ENCODE results near the gene KRT28. TPM values are rescaled to one million over a fixed set of nuclear protein-coding genes. Genes with fewer than 3 reads are reported as not detected.
A peak's percentile ranks its signal among the peaks of the same experiment; 100 is the strongest.

Gene KRT28
- total and polyA plus RNA-seq, 2 experiments from 2014 or later = not detected

DNA sequence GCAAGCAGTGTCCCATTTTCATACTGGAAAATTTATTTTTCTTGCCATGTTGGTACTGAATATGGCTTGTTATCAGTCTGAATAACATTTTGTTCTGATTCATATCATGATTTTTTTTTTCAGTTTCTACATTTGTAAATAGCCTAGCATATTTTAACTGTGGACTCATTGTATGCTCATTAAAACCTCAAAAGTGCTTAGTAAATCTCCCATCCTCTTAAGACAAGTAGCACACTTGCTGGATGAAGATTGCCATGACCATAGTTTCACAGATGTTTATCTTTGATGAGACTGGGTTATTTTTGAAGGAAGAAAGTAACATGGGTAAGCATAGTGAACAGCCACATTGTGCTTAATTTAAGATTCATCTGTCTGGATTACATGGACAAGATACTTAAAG, 21.8 kb upstream of the KRT28 start (continued):
- TF ChIP-seq, protein P1, sequence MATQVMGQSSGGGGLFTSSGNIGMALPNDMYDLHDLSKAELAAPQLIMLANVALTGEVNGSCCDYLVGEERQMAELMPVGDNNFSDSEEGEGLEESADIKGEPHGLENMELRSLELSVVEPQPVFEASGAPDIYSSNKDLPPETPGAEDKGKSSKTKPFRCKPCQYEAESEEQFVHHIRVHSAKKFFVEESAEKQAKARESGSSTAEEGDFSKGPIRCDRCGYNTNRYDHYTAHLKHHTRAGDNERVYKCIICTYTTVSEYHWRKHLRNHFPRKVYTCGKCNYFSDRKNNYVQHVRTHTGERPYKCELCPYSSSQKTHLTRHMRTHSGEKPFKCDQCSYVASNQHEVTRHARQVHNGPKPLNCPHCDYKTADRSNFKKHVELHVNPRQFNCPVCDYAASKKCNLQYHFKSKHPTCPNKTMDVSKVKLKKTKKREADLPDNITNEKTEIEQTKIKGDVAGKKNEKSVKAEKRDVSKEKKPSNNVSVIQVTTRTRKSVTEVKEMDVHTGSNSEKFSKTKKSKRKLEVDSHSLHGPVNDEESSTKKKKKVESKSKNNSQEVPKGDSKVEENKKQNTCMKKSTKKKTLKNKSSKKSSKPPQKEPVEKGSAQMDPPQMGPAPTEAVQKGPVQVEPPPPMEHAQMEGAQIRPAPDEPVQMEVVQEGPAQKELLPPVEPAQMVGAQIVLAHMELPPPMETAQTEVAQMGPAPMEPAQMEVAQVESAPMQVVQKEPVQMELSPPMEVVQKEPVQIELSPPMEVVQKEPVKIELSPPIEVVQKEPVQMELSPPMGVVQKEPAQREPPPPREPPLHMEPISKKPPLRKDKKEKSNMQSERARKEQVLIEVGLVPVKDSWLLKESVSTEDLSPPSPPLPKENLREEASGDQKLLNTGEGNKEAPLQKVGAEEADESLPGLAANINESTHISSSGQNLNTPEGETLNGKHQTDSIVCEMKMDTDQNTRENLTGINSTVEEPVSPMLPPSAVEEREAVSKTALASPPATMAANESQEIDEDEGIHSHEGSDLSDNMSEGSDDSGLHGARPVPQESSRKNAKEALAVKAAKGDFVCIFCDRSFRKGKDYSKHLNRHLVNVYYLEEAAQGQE (IDR thresholded peaks at IDR 0.05; ENCODE audit: unreplicated experiment) = no peak
- TF ChIP-seq CREB1 (CRISPR knock-in tag; IDR thresholded peaks at IDR 0.05; ENCODE audit: low read depth) (no peak), EZH2 (IDR thresholded peaks at IDR 0.05; ENCODE audit: low read depth, unreplicated experiment) (no peak), STAT1 (IDR thresholded peaks at IDR 0.05; ENCODE audit: unreplicated experiment) (no peak), ZNF114 (CRISPR knock-in tag; IDR thresholded peaks at IDR 0.05) (no peak), ZNF331 (CRISPR knock-in tag; IDR thresholded peaks at IDR 0.05; ENCODE audit: low read depth) (no peak), POLR2AphosphoS5 (IDR thresholded peaks at IDR 0.05; ENCODE audit: low read depth) (no peak), JUNB (IDR thresholded peaks at IDR 0.05; ENCODE audit: unreplicated experiment) (no peak)

DNA sequence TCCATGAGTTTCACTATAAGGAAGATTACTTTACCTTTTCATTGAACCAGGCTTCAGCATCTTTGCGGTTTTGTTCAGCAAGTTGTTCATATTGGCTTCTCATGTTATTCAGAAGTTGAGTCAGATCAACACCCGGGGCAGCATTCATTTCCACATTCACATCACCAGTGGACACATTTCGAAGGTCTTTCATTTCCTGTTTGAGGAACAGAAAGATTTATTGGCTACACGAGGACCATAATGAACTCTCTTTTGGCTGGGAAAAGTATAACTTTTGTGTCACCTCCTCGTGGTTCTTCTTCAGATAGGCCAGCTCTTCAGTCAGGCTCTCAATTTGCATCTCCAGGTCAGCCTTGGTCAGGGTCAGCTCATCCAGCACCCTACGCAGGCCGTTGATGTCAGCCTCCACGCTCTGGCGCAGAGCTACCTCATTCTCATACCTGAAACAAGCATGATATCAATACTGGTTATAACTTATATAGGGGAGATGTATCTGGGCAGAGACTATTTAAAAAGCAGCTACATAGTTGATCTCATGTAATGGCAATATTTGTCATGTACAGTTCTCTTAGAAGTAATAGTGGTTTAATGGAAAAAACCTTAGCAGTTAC, 20.6 kb upstream of the KRT28 start:
- H3K27ac ChIP-seq (ENCODE audit: low read depth) = no peak overlapping the region
- no peak overlapping the region for H3K27ac Mint-ChIP-seq
- 0 out of 3 replicates have a peak, but pooled peaks cover 2% of the 10 kb centered on the region for H3K4me1 Mint-ChIP-seq
- H3K79me2 ChIP-seq (replicated peaks; ENCODE audit: insufficient read depth) = no peaks in the 10 kb centered on the region
- H3K27me3 Mint-ChIP-seq (ENCODE audit: insufficient read depth, low read depth, poor library complexity) = peaks cover 3% of the 10 kb centered on the region
- no peak for ATAC-seq
- no peak for DNase-seq (ENCODE audit: low spot score)
- H3F3A ChIP-seq (replicated peaks; ENCODE audit: low read depth) = peaks cover 6% of the 10 kb centered on the region; the same call in 1 of the 2 replicates
- H3K36me3 ChIP-seq (ENCODE audit: insufficient read depth) = peaks cover 5% of the 10 kb centered on the region; the same call in 1 of the 2 replicates
- H3K4me2 ChIP-seq = 0 out of 2 replicates have a peak overlapping the region, but pooled peaks have one; percentile 83
- peaks cover 10% of the 10 kb centered on the region; the same call in 1 of the 2 replicates for H3K4me1 ChIP-seq (ENCODE audit: insufficient read depth)
- H3K36me3 Mint-ChIP-seq (ENCODE audit: low read depth) = peaks cover 8% of the 10 kb centered on the region; the same call in 2 of the 3 replicates
- peak overlapping the region; percentile 91 for H3K4me3 Mint-ChIP-seq
- H3K9me2 ChIP-seq (ENCODE audit: insufficient read depth) = peaks cover 2% of the 10 kb centered on the region; the same call in 1 of the 2 replicates
- no peak overlapping the region for H3K4me3 ChIP-seq
- 0 out of 2 replicates have a peak, but pooled peaks cover 2% of the 10 kb centered on the region for H3K27me3 ChIP-seq (ENCODE audit: insufficient read depth)
- H3K9me3 Mint-ChIP-seq = no peaks in the 10 kb centered on the region; the same call in 2 of the 3 replicates
- TF ChIP-seq POLR2AphosphoS5 (IDR thresholded peaks at IDR 0.05; ENCODE audit: low read depth) (no peak), JUNB (IDR thresholded peaks at IDR 0.05; ENCODE audit: unreplicated experiment) (no peak), NANOG (IDR thresholded peaks at IDR 0.05; ENCODE audit: borderline replicate concordance) (no peak), ZNF331 (CRISPR knock-in tag; IDR thresholded peaks at IDR 0.05; ENCODE audit: low read depth) (no peak)
- TF ChIP-seq, protein P2, sequence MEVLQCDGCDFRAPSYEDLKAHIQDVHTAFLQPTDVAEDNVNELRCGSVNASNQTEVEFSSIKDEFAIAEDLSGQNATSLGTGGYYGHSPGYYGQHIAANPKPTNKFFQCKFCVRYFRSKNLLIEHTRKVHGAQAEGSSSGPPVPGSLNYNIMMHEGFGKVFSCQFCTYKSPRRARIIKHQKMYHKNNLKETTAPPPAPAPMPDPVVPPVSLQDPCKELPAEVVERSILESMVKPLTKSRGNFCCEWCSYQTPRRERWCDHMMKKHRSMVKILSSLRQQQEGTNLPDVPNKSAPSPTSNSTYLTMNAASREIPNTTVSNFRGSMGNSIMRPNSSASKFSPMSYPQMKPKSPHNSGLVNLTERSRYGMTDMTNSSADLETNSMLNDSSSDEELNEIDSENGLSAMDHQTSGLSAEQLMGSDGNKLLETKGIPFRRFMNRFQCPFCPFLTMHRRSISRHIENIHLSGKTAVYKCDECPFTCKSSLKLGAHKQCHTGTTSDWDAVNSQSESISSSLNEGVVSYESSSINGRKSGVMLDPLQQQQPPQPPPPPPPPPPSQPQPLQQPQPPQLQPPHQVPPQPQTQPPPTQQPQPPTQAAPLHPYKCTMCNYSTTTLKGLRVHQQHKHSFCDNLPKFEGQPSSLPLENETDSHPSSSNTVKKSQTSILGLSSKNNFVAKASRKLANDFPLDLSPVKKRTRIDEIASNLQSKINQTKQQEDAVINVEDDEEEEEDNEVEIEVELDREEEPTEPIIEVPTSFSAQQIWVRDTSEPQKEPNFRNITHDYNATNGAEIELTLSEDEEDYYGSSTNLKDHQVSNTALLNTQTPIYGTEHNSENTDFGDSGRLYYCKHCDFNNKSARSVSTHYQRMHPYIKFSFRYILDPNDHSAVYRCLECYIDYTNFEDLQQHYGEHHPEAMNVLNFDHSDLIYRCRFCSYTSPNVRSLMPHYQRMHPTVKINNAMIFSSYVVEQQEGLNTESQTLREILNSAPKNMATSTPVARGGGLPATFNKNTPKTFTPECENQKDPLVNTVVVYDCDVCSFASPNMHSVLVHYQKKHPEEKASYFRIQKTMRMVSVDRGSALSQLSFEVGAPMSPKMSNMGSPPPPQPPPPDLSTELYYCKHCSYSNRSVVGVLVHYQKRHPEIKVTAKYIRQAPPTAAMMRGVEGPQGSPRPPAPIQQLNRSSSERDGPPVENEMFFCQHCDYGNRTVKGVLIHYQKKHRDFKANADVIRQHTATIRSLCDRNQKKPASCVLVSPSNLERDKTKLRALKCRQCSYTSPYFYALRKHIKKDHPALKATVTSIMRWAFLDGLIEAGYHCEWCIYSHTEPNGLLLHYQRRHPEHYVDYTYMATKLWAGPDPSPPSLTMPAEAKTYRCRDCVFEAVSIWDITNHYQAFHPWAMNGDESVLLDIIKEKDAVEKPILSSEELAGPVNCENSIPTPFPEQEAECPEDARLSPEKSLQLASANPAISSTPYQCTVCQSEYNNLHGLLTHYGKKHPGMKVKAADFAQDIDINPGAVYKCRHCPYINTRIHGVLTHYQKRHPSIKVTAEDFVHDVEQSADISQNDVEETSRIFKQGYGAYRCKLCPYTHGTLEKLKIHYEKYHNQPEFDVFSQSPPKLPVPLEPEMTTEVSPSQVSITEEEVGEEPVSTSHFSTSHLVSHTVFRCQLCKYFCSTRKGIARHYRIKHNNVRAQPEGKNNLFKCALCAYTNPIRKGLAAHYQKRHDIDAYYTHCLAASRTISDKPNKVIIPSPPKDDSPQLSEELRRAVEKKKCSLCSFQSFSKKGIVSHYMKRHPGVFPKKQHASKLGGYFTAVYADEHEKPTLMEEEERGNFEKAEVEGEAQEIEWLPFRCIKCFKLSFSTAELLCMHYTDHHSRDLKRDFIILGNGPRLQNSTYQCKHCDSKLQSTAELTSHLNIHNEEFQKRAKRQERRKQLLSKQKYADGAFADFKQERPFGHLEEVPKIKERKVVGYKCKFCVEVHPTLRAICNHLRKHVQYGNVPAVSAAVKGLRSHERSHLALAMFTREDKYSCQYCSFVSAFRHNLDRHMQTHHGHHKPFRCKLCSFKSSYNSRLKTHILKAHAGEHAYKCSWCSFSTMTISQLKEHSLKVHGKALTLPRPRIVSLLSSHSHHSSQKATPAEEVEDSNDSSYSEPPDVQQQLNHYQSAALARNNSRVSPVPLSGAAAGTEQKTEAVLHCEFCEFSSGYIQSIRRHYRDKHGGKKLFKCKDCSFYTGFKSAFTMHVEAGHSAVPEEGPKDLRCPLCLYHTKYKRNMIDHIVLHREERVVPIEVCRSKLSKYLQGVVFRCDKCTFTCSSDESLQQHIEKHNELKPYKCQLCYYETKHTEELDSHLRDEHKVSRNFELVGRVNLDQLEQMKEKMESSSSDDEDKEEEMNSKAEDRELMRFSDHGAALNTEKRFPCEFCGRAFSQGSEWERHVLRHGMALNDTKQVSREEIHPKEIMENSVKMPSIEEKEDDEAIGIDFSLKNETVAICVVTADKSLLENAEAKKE (CRISPR knock-in tag; IDR thresholded peaks at IDR 0.05) = no peak
- no peaks in the 10 kb centered on the region for H4K20me1 ChIP-seq (replicated peaks; ENCODE audit: insufficient read depth)
- H2AFZ ChIP-seq = no peak overlapping the region

Data from GM23338 (cell line).